Measurements from ENCODE around the gene CDKN1C.

DNA sequence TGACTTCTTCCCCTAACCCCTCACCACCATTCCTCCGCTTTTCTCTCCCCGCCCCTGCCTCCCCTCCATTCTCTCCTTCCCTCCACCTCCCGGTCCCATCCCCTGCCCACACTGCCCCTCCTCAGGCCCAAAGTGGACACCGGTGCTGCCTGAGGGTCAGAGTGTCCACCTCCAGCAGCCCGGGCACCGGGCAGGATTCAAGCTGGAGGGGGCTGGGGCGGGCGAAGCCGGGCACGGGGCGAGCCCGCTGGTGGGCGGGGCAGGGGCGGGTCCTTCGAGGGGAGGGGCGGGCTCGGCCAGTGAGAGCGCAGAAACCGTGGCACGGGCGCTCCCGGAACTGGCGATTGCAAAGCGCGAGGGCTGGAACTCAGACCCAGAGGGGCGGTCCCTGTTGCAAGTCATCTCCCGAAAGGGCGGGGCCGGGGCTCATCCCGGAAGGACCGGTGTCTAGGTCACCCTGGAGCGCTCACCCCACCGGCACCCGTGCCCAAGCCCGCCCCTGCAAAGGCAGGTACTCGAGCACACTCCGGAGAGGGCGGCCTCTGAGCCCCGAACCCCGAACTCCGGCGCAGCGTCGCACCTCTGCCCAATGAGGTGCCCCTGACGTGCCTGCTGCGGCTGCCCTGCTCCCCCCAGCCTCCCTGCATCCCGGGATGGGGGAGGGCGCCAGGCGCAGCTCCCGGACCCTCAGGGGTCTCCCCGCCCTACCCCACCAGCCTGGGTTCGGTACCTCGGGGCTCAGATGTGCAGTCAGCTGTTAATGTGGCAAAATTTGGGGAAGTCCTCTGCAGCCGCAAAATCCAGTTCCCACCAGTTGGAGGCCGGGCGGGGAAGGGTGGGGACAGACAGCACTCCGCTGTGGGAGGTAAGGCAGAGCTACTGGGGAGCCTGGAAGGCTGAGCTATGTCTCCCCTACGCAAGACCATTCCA lies 16.5 kb upstream of the CDKN1C start:
- TF ChIP-seq CTCF (IDR thresholded peaks at IDR 0.05; ENCODE audit: poor library complexity) (no peak), EZH2phosphoT487 (IDR thresholded peaks at IDR 0.05; ENCODE audit: low read depth, severe bottlenecking, unreplicated experiment) (no peak), EZH2 (IDR thresholded peaks at IDR 0.05; ENCODE audit: borderline replicate concordance) (no peak)

Measured in hepatocyte (in vitro differentiated cells).